Activated CD8-positive, alpha-beta T cell treated with anti-CD3 and anti-CD28 coated beads, Interleukin-2, amount 10 ng/mL, durations not matched to agents 7 days and 5 days (primary cell): ENCODE measurements around the gene TMTC2. TPM values are rescaled to one million over a fixed set of nuclear protein-coding genes. Genes with fewer than 3 reads are reported as not detected.

Experiments
- ATAC-seq: fragments of 150-1000 bp; cut with Tn5 transposase; one replicate; pipeline ENCODE4 v1.10.0; 2021; ENCODE audit warnings: moderate library complexity
- CTCF ChIA-PET: fragments of 350-600 bp; sonication (Branson Sonifier 250); formaldehyde crosslinking; loops from one replicate; lab custom pipeline; 2021; ENCODE audit warnings: antibody characterized with exemption; lab: Charles Lee
- POLR2A ChIA-PET: fragments of 350-600 bp; sonication (Branson Sonifier 250); formaldehyde crosslinking; loops from one replicate; lab custom pipeline; 2021; ENCODE audit warnings: antibody characterized with exemption; lab: Charles Lee
- DNase-seq: peaks from one replicate; pipeline ENCODE4 v3.0.0-alpha.2; 2020
- H3K27ac Mint-ChIP-seq: one replicate; pipeline ENCODE4 v1.8.0; 2021; ENCODE audit warnings: mild to moderate bottlenecking, mixed read lengths
- H3K27me3 Mint-ChIP-seq: one replicate; pipeline ENCODE4 v1.8.0; 2021; ENCODE audit warnings: low read depth, mixed read lengths
- H3K36me3 Mint-ChIP-seq: one replicate; pipeline ENCODE4 v1.8.0; 2021; ENCODE audit warnings: low read depth, mixed read lengths
- H3K4me1 Mint-ChIP-seq: one replicate; pipeline ENCODE4 v1.8.0; 2021; ENCODE audit warnings: low read depth, mixed read lengths
- H3K4me3 Mint-ChIP-seq: one replicate; pipeline ENCODE4 v1.8.0; 2021; ENCODE audit warnings: mild to moderate bottlenecking, mixed read lengths
- H3K9me3 Mint-ChIP-seq: one replicate; pipeline ENCODE4 v1.8.0; 2022; ENCODE audit warnings: mixed read lengths; ENCODE audit not compliant: insufficient read depth
- total RNA-seq, 2 experiments: library from RNA; stranded (reverse); gene quantifications; one replicate each; pipeline ENCODE4 v1.2.3, GENCODE V29; 2021

The TMTC2 gene
- total RNA-seq, 2 experiments from 2014 or later, result 1.3 to 1.9 TPM

DNA sequence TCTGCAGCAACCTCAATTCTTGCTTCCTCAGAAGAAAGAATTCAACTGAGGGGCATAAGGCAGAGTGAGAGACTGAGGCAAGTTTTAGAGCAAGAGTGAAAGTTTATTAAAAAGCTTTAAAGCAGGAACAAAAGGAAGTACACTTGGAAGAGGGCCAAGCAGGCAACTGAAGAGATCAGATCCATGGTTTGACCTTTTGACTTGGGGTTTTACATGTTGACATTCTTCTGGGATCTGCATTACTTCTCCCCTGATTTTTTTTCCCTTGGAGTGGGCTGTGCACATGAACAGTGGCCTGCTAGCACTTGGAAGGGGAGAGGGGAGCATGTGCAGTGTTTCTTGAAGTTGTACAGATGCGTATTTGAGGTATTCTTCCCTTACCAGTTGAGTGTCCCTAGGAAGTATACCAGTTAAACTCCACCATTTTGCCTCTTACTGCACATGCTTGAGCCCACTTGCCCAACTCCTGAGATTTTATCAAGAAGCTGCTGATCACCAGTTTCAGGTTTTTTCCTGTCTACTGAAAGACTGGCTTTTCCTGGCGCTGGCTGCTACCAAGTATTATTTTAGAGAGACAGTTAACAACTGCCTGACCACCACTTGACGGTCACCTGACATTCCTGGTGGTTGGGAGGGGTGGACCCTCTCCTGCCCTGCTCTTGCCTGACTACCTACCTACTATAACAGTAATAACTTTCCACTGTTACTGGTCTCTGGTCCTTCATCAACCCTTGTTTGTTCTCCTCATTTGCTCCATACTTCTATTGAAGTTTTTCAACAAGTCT, 26.0 kb upstream of the TMTC2 start:
- no peaks in the 10 kb centered on the region for H3K9me3 Mint-ChIP-seq

DNA sequence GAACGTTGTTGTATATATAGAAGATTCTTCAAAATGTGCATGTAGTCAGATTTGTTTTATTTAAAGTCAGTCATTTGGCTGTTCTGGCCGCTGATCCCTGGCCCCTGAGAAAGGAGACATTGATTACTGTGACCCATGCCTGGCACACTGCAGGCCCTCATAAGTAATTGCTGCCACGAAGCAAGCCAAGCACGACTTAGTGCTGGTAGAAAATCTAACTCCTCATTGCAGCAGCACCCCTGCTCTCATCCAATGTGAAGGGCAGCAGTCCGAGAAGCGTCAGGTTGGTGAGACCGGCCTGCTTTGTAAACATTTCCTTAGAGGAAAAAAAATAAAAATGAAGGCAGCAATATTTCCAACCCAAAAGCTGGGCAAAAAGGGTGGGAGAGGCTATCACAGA, 22.8 kb upstream of the TMTC2 start:
- H3K9me3 Mint-ChIP-seq, result no peaks in the 10 kb centered on the region
- ChIA-PET CTCF (no interaction called here), POLR2A (no interaction called here)
- DNase-seq, result no peak
- no peaks in the 10 kb centered on the region for H3K4me1 Mint-ChIP-seq
- no peaks in the 10 kb centered on the region for H3K36me3 Mint-ChIP-seq
- ATAC-seq, result no peak
- H3K27me3 Mint-ChIP-seq, result peaks cover 9% of the 10 kb centered on the region
- no peak overlapping the region for H3K4me3 Mint-ChIP-seq
- no peak overlapping the region for H3K27ac Mint-ChIP-seq

More for the DNA sequence above, 26.0 kb upstream of the TMTC2 start:
- no peaks in the 10 kb centered on the region for H3K36me3 Mint-ChIP-seq
- H3K4me1 Mint-ChIP-seq, result no peaks in the 10 kb centered on the region
- DNase-seq (no peak), ATAC-seq (no peak)
- H3K27ac Mint-ChIP-seq, result no peak overlapping the region
- POLR2A ChIA-PET, result no interaction called here
- CTCF ChIA-PET, result no interaction called here
- H3K27me3 Mint-ChIP-seq, result peaks cover 2% of the 10 kb centered on the region
- no peak overlapping the region for H3K4me3 Mint-ChIP-seq

DNA sequence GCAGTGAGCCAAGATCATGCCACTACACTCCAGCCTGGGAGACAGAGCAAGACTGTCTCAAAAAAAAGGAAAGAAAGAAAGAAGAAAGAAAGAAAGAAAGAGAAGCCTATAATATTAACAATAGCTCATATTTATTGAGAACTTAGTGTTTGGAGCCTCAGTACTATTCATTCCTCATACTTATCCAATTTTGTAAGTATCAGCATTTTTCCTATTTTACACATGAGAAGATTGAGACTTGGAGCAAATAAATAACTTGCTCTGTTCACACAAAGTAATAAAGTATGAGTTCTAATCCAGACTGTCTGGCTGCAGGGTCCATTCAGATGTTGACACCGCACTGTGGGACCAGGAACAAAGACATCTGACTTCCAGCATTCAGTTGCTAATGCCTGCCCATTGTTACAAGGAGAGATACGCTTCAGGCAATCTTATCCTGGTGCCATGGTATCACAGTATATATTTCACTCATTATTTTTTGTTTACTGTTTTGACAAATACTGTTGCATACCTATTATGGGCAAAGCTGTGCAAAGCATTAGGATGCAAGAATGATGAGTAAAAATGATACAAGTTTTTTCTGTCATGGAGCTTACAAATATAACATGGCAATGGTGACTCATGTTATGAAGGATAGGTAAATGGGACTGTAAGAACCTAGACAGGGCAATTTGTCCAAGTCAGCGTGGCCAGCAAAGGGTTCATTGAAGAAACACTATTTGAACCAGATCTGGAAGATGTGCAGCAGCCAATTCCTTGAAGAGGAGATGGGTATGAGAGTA, 21.4 kb upstream of the TMTC2 start:
- ChIA-PET POLR2A (no interaction called here), CTCF (interaction anchor here (1.1 kb wide), 1 partner anchor 21 kb away, joined by 3 read pairs; no protein-coding TSS in a partner anchor)
- Mint-ChIP-seq H3K4me1 (no peaks in the 10 kb centered on the region), H3K36me3 (no peaks in the 10 kb centered on the region), H3K27me3 (peaks cover 9% of the 10 kb centered on the region), H3K9me3 (no peaks in the 10 kb centered on the region), H3K27ac (no peak overlapping the region), H3K4me3 (no peak overlapping the region)
- ATAC-seq (no peak), DNase-seq (no peak)

GRCh38 chr12:82666830-82667229, 19.9 kb upstream of the TMTC2 start:
- no peaks in the 10 kb centered on the region for H3K36me3 Mint-ChIP-seq
- H3K4me1 Mint-ChIP-seq, result no peaks in the 10 kb centered on the region
- H3K27me3 Mint-ChIP-seq, result peaks cover 9% of the 10 kb centered on the region
- ChIA-PET CTCF (interaction anchor here (1.1 kb wide), 1 partner anchor 19 kb away, joined by 3 read pairs; no protein-coding TSS in a partner anchor), POLR2A (no interaction called here)
- DNase-seq (no peak), ATAC-seq (no peak)
- no peaks in the 10 kb centered on the region for H3K9me3 Mint-ChIP-seq
- H3K4me3 Mint-ChIP-seq, result no peak overlapping the region
- H3K27ac Mint-ChIP-seq, result no peak overlapping the region

DNA sequence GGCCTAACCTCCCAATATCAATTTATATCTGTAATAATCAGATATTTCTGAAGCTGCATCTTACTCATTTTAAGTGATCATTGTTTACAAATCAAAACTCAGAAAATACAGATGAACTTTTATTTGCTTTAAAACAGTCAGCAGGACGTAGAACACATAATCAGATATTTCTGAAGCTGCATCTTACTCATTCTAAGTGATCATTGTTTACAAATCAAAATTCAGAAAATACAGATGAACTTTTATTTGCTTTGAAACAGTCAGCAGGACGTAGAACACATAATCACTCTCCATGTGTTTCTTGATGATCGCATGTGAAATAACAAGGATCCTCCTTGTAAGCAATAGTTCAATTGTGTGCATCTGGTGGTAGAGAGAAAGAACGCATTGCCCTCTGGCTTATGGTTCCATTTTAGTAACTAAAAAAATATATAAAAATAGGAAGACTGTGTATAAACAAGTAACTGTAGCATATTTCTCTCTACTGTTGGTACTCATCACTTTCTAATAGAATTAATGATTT, 15.0 kb upstream of the TMTC2 start:
- ATAC-seq, result no peak
- Mint-ChIP-seq H3K27ac (no peak overlapping the region), H3K27me3 (peaks cover 11% of the 10 kb centered on the region), H3K36me3 (no peaks in the 10 kb centered on the region), H3K9me3 (no peaks in the 10 kb centered on the region), H3K4me1 (no peaks in the 10 kb centered on the region), H3K4me3 (no peak overlapping the region)
- CTCF ChIA-PET, result interaction anchor here (7.1 kb wide), 1 partner anchor 14 kb away, joined by 46 read pairs; the partner anchor contains the start of gene TMTC2
- POLR2A ChIA-PET, result no interaction called here
- DNase-seq, result no peak

GRCh38 chr12:82672811-82673495, 13.8 kb upstream of the TMTC2 start:
- ChIA-PET CTCF (interaction anchor here (7.1 kb wide), 1 partner anchor 13 kb away, joined by 46 read pairs; the partner anchor contains the start of gene TMTC2), POLR2A (no interaction called here)
- H3K4me1 Mint-ChIP-seq, result no peaks in the 10 kb centered on the region
- no peaks in the 10 kb centered on the region for H3K36me3 Mint-ChIP-seq
- H3K27ac Mint-ChIP-seq, result no peak overlapping the region
- no peak for DNase-seq
- no peaks in the 10 kb centered on the region for H3K9me3 Mint-ChIP-seq
- no peak overlapping the region for H3K4me3 Mint-ChIP-seq
- H3K27me3 Mint-ChIP-seq, result peaks cover 10% of the 10 kb centered on the region
- ATAC-seq, result no peak

GRCh38 chr12:82673698-82674097, 13.0 kb upstream of the TMTC2 start:
- no peak overlapping the region for H3K4me3 Mint-ChIP-seq
- no peaks in the 10 kb centered on the region for H3K9me3 Mint-ChIP-seq
- ChIA-PET CTCF (interaction anchor here (7.1 kb wide), 1 partner anchor 12 kb away, joined by 46 read pairs; the partner anchor contains the start of gene TMTC2), POLR2A (no interaction called here)
- no peaks in the 10 kb centered on the region for H3K36me3 Mint-ChIP-seq
- peaks cover 8% of the 10 kb centered on the region for H3K27me3 Mint-ChIP-seq
- no peak overlapping the region for H3K27ac Mint-ChIP-seq
- ATAC-seq, result no peak
- no peak for DNase-seq
- H3K4me1 Mint-ChIP-seq, result no peaks in the 10 kb centered on the region

GRCh38 chr12:82675246-82675645, 11.5 kb upstream of the TMTC2 start:
- ChIA-PET CTCF (interaction anchor here (7.1 kb wide), 1 partner anchor 10 kb away, joined by 46 read pairs; the partner anchor contains the start of gene TMTC2), POLR2A (interaction anchor here (0.8 kb wide), 1 partner anchor 10 kb away, joined by 3 read pairs; no protein-coding TSS in a partner anchor)
- Mint-ChIP-seq H3K27ac (no peak overlapping the region), H3K4me1 (no peaks in the 10 kb centered on the region), H3K27me3 (peaks cover 7% of the 10 kb centered on the region), H3K4me3 (no peak overlapping the region), H3K36me3 (no peaks in the 10 kb centered on the region), H3K9me3 (no peaks in the 10 kb centered on the region)
- ATAC-seq (no peak), DNase-seq (no peak)

- H3K4me1 Mint-ChIP-seq, result peaks cover 2% of the 10 kb centered on the region
- POLR2A ChIA-PET, result no interaction called here
- H3K9me3 Mint-ChIP-seq, result no peaks in the 10 kb centered on the region
- H3K27me3 Mint-ChIP-seq, result peaks cover 19% of the 10 kb centered on the region
- no peak for ATAC-seq
- CTCF ChIA-PET, result no interaction called here
- H3K36me3 Mint-ChIP-seq, result no peaks in the 10 kb centered on the region
- H3K27ac Mint-ChIP-seq, result no peak overlapping the region
- no peak overlapping the region for H3K4me3 Mint-ChIP-seq
- DNase-seq, result no peak
Measured at GRCh38 chr12:82682326-82682725, 4.4 kb upstream of the TMTC2 start.

DNA sequence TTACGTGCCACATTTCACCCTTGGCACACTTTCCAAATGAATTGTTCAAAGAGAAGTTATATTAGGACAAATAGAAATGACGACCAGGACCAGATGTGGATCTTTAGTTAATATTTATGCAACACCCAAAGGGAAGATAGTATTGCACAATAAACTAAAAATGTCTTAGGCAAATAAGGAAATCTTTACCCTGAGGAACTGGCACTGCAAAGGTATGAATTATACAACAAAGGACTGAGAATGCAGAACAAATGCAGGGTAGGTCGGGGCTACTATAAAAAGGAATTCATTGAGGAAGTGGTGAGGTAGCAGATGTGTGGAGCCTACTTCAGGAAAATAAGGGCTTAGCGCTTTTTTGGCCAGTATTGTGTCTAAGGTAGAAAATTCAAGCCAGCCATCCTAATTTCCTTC, 3.9 kb upstream of the TMTC2 start:
- no peaks in the 10 kb centered on the region for H3K36me3 Mint-ChIP-seq
- no peaks in the 10 kb centered on the region for H3K9me3 Mint-ChIP-seq
- ATAC-seq (no peak), DNase-seq (no peak)
- H3K27ac Mint-ChIP-seq, result no peak overlapping the region
- no peak overlapping the region for H3K4me3 Mint-ChIP-seq
- peaks cover 7% of the 10 kb centered on the region for H3K4me1 Mint-ChIP-seq
- ChIA-PET POLR2A (no interaction called here), CTCF (no interaction called here)
- H3K27me3 Mint-ChIP-seq, result peaks cover 17% of the 10 kb centered on the region

GRCh38 chr12:82685790-82686167, 927 bp upstream of the TMTC2 start:
- Mint-ChIP-seq H3K4me1 (peaks cover 18% of the 10 kb centered on the region), H3K9me3 (no peaks in the 10 kb centered on the region), H3K4me3 (peak overlapping the region; percentile 87), H3K27me3 (peaks cover 21% of the 10 kb centered on the region), H3K27ac (peak overlapping the region; percentile 81), H3K36me3 (no peaks in the 10 kb centered on the region)
- ChIA-PET CTCF (interaction anchor here (0.5 to 4.0 kb wide), 39 partner anchors 10 to 1819 kb away, joined by 3 to 46 read pairs (median 4); partner anchors contain the start of genes CCDC59 and METTL25), POLR2A (interaction anchor here (1.1 to 1.7 kb wide), 2 partner anchors 11 to 327 kb away, joined by 3 to 8 read pairs; partner anchors contain the start of genes CCDC59 and METTL25)
- ATAC-seq (peak; percentile 70), DNase-seq (peak; percentile 95)
